Measurements from ENCODE around the gene ELMO3.
A peak's percentile ranks its signal among the peaks of the same experiment; 100 is the strongest.

ELMO3 gene

DNA sequence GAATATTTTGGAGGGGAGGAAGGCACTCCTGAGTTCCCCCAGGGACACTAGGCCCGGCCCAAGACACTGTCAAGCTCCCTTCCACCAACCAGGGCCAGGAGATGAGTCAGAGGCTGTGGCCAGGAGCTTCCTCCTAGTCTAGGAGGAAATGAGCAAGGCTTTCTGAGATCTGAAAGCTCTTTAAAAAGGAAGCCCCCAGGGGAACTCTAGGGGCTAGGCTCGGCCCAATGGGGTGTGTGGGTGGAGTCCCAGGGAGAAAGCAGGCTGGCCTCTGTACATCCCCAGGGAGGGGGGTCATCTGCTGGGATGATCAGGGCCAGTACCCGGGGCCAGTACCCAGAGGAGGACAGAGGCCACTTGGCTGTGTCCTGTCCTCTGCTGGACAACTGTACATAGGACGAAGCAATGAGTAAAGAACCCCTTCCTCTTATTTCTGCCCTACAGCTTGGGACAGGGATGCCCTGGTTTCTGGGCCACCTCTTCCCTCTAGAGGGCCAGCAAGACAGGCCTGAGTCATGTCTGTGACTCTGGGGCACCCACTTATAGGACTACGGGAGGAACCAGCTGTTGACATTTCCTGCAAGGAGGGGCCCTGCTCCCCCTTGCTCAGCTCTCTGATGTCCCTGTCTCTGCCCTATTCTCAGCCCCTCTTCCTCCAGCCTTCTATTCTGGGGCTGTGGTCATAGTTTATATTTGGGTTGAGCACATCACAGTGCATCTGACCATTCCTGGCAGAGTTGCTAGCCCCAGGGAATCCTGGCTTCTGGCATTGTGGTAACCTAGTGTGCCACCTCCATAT is 45.7 kb downstream of the ELMO3 start:
- no peak for DNase-seq

DNA sequence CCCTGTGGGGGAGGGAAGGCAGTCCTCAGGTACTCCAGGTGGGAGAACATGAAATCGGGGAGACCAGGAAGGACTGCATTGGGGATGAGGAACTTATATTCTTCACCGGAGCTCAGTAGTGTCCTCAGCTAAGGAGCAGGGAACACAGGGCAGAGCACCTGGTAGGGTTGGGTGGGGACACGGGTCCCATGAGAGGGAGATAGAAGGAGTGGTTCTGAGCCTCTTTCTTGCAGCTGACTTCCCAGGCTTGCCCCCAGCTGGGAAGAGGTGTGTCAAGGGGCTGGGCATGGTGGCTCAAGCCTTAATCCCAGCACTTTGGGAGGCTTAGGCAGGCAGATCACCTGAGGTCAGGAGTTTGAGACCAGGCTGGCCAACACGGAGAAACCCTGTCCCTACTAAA is 46.3 kb downstream of the ELMO3 start:
- DNase-seq = no peak

DNA sequence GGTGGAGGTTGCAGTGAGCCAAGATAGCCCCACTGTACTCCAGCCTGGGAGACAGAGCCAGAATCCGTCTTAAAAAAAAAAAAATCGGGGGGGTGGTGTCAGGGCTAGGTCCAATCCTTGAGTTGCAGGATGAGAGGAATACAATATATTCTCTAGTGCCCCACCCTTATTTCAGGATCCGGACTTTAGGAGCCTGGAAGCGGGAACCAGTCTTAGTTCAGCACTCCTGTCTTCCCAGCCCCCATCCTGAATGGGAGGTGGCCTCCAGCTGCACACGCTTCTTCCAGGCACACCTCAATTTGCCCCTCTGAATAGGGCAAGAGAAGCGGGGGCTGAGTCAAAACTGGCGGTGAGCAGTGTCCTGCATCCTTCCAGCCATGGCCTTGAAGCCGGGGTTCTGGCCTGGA is 46.7 kb downstream of the ELMO3 start:
- no peak for DNase-seq

DNA sequence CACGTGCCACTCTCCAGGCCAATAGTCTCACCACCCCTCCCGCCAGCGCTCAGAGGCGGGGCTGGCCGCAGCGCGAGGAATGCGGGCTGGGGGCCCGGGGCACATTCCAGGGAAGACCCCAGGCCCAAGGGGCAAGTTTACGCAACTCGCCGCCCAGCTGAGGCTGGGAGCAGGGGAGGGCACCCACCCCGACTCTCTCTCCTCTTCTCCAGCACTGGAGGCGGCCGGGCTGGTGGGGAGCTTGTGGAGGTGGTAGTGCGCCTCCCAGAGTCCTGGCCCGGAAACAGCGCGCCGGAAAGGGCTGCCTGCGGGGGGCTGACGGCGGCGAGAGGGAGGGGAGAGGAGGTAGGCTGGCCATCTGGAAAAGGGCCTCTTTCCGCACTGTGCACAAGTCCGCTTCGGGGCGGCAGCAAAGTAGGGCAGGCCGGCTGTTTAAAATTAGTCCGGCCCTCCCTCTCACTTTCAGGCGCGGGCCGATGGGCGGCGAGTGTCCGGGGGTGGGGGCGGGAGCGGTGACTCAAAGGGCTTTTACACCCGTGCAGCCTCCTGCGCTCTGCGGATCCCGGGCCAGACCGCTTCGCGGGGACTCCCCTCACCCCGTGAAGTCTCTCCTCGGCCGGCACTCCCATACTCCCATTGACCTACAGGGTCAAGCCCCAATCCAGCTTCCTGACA is 47.3 kb downstream of the ELMO3 start:
- no peak for DNase-seq

DNA sequence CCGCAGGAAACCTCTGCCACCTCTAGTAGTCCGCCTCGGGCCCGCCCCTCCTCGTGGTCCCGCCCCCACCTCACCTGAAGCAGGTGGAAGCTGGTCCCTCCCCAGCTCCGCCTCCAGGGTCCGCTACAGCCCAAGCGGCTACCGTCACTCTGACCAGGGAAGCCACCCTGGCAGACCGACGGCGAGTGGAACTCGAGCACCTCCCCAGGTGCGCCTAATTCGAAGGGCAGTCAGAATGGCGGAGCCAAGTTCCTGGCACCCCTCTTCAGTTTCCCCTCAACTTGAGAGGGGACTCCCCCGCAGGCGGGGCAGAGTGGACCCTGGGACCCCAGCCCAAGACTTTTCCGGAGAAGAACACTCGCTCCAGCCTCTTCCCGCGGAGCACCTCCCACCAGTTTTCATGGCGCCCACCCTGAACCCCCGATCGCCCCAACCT is 47.8 kb downstream of the ELMO3 start:
- no peak for DNase-seq

DNA sequence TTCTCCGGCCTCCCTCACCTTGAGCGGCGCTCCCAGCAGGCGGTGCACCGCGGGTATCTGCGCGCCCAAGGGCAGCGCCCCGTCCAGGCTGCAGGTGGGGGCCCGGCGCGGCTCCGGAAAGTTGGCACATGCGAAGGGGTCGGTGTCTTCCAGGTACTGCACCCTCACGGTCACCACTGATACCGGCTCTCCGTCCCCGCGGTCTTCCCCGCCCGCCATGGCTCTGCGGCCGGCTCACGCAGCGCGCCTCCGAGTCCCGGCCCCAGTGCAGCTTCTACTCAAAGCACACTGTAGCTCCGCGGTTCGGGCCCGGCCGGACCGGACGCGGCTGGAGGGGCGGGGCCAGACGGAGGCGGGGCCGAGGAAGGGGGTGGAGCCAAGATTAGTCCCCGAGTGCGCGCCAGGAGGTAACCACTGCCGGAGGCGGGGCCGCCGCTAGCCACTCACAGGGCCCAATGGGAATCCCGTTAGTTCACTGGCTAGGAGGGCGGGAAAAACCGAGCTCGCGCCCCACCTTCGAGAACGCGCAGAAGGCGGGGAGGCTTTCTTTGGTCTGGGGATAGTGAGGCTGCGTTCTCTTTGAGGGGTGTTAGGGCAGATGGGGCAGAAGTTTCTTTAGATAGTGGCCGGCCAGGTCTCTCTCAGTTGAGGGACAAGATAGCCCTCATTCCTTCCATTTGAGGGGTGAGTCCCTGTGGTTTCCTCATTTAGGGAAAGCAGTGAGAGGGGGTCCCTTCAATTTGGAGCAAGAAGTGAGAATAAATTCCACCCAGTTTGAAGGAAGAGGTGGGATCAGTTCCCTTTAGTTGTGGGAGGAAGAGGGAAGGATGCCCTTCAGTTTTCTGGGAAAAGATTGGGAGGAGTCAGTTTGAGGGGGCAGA is 48.5 kb downstream of the ELMO3 start, which contains the start of gene FHOD1:
TSS of gene FHOD1 (minus strand) at position 290 of the 881 bp plus-strand sequence. CDS start at position 219, 71 bp downstream.
- peak; percentile 23 for DNase-seq

DNA sequence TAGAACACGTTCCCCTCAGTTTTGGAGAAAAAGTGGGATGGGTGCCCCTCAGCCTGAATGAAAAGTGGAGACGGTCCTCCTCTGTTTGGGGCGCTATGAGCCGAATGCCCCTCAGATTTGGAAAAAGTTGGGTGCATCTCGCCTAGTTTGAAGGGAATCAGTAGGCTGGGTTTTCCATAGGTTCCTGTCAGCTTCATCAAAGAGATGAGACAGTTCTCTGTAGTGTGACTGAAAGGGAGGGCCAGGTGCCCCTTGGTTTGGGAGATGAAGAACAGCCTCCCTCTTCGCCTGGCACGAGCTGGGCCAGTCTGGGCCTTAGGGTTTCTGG is 49.1 kb downstream of the ELMO3 start:
- no peak for DNase-seq

DNA sequence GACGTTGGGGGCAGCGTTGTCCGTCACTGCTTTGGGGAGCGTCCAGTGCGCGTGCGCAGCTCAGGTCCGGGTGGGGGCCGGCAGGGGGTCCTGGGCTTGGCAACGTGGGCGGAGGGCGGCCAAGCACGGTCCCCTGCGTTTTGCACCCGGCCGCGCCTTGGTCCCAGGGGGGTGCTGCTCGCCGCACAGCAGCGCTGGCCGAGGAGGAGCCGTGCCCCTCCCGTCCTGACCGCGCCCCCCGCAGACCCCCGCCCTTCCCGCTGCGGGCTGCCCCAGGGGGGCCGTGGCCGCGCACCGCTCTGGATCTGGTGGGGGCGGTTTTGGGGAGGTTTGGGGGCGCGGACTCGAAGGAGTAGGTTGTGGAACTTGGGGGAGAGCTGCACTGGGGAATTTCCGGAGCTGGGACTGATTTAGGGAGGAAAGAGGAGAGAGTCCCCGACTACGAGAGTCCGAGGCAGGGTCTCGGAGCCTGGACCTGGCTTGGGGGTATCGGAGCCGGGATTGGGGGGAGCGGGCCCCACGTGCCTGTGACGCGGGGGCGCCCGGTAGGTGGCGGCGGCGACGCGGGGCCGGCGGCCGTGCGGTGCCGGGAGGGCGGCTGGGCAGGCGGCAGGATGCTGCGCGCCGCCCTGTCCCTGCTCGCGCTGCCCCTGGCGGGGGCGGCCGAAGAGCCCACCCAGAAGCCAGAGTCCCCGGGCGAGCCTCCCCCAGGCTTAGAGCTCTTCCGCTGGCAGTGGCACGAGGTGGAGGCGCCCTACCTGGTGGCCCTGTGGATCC is 49.7 kb downstream of the ELMO3 start, which contains the start of gene SLC9A5:
TSS of gene SLC9A5 (plus strand) at position 579 of the 777 bp plus-strand sequence. CDS start at position 615, 36 bp downstream.
- no peak for DNase-seq

DNA sequence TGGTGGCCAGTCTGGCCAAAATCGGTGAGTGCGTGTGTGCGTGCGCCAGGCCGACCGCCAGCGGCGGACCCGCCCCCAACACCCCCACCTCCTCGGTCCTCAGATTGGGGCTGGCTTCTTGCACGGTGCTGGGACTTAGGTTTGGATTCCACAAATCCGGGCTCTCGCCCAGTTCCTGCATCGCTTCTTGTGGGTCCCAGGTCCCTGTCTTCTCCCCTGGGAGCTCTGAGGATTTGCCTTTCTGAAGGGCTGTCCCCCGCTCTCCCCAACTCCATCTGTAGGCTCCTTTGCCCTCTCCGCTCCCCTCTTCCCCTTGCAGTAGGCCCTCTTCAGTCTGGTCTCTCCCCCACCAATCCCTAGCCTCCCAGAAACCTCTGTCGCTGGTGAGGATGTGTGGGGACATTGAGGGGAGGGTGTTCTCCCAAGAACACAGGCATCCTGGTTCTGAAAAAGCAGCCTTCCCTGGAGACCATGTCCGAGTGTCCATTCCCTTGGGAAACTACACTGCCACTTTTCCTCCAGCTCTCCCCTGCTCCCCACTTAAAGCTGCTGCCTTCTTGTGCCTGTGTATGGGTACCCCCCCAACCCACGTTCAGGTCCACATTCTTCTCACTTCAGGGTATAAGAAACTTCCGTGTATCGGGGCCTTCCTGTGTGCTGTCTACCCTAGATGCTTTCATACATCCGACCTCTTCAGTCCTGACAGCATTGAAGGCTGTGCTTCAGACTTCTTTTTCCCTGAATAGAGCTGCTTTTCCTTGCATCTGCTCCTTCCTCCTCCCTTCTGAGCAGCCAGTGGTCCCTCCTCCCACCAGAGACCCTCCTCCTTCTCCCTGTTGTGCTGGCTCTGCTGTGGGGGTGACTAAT is 50.5 kb downstream of the ELMO3 start:
- DNase-seq = no peak

DNA sequence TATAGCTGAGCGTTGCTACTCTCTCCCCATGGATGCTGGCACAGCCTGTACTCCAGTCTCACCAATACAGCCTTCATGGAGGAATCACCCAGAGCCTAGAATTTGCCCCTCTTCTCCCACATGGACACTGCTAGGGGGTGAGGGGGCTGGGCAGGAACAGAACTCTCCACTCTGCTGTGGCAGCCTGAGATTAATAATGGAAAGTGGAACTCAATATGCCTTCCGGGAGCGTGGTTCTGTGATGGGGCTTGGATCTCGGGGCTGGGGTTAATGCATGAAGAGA is 51.1 kb downstream of the ELMO3 start:
- no peak for DNase-seq

DNA sequence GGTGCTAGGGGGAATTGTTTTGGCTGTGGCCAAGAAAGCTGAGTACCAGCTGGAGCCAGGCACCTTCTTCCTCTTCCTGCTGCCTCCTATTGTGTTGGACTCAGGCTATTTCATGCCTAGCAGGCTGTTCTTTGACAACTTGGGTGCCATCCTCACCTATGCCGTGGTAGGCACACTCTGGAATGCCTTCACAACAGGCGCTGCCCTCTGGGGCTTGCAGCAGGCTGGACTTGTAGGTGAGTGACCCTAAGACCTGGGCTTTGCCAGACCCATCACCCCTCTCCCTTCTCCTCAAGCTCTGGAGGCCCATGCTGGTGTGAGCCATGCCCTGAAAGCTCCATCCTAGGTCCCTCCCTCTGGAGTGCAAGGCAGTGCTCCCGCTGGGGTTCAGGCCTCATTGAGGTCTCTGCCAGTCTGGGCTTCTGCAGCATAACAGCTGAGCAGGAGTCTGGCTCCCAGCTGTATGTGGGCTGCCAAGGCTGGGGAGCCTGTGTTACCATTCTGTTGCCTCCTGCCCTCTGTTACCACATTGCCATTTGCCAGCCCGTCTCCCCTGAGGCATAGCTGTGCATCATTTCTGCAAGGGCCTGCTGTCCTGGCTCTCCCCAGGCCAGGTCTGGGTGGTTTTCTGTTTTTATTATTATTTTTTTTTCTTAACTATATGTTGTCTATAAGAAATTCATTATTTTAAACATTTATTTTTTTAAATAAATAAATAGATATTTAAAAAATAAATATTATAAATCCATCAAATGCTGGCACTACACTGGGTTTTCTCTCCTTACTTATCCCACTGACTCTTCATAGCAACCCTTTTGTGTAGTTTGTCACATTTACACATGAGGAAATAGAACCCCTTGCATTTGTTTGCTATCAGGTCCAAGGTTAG is 53.9 kb downstream of the ELMO3 start:
- no peak for DNase-seq

Data from NCI-H2029 treated with DMSO at 0.1 percent for 48 hours (cell line).